D721Med (cell line): Measurements from ENCODE around the gene ZEB2.

Experiments
- DNase-seq: peaks from one replicate; pipeline ENCODE4 v3.0.0; 2011; ENCODE audit warnings: low spot score; ENCODE audit not compliant: insufficient read length
- FAIRE-seq: peaks from 2 replicates; lab custom pipeline; 2011; peaks lifted over from hg19 to GRCh38; lab: Jason Lieb, UNC
- CTCF ChIP-seq: IDR thresholded peaks from 2 replicates; pipeline ENCODE4 v1.5.1; 2012; ENCODE audit warnings: mild to moderate bottlenecking, control low read depth; ENCODE audit not compliant: insufficient read depth; ENCODE audit errors: missing control alignments

The ZEB2 gene

GRCh38 chr2:144464730-144465129 lies 55.2 kb downstream of the ZEB2 start:
- no peak for TF ChIP-seq CTCF
- FAIRE-seq: no peak
- DNase-seq: no peak

GRCh38 chr2:144463266-144463665 lies 56.7 kb downstream of the ZEB2 start:
- no peak for DNase-seq
- TF ChIP-seq CTCF: no peak
- no peak for FAIRE-seq

- DNase-seq: no peak
- no peak for FAIRE-seq
- TF ChIP-seq CTCF: no peak
Observed at GRCh38 chr2:144462266-144462665, 57.7 kb downstream of the ZEB2 start.

GRCh38 chr2:144461308-144461766 lies 58.6 kb downstream of the ZEB2 start:
- no peak for TF ChIP-seq CTCF
- no peak for FAIRE-seq
- no peak for DNase-seq

GRCh38 chr2:144460727-144461307 lies 59.1 kb downstream of the ZEB2 start:
- FAIRE-seq (no peak), DNase-seq (no peak)
- TF ChIP-seq CTCF: no peak

- FAIRE-seq: no peak
- DNase-seq: no peak
- no peak for TF ChIP-seq CTCF
Observed at GRCh38 chr2:144459937-144460336, 60.0 kb downstream of the ZEB2 start.

GRCh38 chr2:144459286-144459685 lies 60.6 kb downstream of the ZEB2 start:
- TF ChIP-seq CTCF: no peak
- no peak for FAIRE-seq
- no peak for DNase-seq
